ENCODE measurements around the gene EMSY. TPM values are rescaled to one million over a fixed set of nuclear protein-coding genes. Genes with fewer than 3 reads are reported as not detected.

Gene EMSY
- total and polyA plus RNA-seq, 10 donors = 3.8 to 81.8 (median 32.1) TPM

DNA sequence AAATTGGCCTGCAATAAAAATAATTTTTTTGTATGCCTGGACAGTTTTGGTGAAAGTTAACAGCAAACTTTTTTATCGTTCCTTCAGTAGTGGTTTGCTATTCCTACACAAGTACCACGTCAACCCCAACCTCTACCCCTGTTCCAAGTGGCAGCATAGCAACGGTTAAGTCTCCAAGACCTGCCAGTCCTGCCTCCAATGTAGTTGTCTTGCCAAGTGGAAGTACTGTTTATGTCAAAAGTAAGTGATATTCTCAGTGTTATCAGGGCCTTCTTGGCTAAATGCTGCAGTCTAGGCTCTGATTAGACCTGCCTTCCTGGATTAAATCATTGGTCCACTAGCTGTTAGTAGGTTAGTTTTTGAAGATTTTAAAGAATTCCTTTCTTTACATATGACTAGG, 15.0 kb downstream of the EMSY start:
- Histone ChIP-seq H3K27me3 (replicated peaks in 1 of 7) (no peaks in the 10 kb centered on the region), H3K27ac (no peak overlapping the region), H3K9me3 (no peaks in the 10 kb centered on the region), H3K36me3 (peaks cover 0 to 97% (median 30%) of the 10 kb centered on the region in 6 donors), H3K4me3 (no peak overlapping the region), H3K4me1 (peaks cover 0 to 5% (median 0%) of the 10 kb centered on the region in 6 donors)
- intact Hi-C loops (cut with DNase I; ENCODE audit: low total_unique reads) = no loop called here
- no peak for DNase-seq
- TF ChIP-seq POLR2AphosphoS5 (IDR thresholded peaks at IDR 0.05) = no peak
- TF ChIP-seq, protein P1, sequence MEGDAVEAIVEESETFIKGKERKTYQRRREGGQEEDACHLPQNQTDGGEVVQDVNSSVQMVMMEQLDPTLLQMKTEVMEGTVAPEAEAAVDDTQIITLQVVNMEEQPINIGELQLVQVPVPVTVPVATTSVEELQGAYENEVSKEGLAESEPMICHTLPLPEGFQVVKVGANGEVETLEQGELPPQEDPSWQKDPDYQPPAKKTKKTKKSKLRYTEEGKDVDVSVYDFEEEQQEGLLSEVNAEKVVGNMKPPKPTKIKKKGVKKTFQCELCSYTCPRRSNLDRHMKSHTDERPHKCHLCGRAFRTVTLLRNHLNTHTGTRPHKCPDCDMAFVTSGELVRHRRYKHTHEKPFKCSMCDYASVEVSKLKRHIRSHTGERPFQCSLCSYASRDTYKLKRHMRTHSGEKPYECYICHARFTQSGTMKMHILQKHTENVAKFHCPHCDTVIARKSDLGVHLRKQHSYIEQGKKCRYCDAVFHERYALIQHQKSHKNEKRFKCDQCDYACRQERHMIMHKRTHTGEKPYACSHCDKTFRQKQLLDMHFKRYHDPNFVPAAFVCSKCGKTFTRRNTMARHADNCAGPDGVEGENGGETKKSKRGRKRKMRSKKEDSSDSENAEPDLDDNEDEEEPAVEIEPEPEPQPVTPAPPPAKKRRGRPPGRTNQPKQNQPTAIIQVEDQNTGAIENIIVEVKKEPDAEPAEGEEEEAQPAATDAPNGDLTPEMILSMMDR (IDR thresholded peaks at IDR 0.05 in 8 of 11, conservative IDR thresholded peaks at IDR 0.05 in 3 of 11) = no peak
- TF ChIP-seq POLR2A (IDR thresholded peaks at IDR 0.05) = no peak
- WGBS, 5 donors = 88 to 96% (median 96%) methylated on average over 3 of the region's 3 CpGs

DNA sequence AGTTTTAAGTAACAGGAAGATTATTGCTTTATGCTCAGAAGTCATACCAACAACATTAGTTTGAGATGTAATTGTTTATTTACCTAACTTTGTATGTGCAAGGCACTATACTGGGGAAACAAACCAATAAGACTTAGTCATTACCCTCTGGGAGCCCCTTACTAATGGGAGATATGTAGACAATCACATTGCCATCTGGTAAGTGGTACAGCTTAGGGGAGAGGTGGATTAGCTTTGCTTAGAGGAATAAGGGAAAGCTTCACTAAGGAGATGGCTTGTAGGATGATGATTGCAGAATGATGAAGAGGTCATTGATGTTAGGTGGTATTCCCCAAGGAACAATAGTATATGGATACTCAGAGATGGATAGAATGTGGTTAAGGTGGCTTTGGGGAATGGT, 17.5 kb downstream of the EMSY start:
- peaks cover 0 to 5% (median 0%) of the 10 kb centered on the region in 6 donors for H3K4me1 ChIP-seq
- intact Hi-C loops (cut with DNase I; ENCODE audit: low total_unique reads) = no loop called here
- TF ChIP-seq, protein P1 (IDR thresholded peaks at IDR 0.05 in 8 of 11, conservative IDR thresholded peaks at IDR 0.05 in 3 of 11) = no peak
- TF ChIP-seq POLR2A (IDR thresholded peaks at IDR 0.05) (no peak), POLR2AphosphoS5 (IDR thresholded peaks at IDR 0.05) (no peak)
- no peaks in the 10 kb centered on the region for H3K9me3 ChIP-seq
- H3K27ac ChIP-seq = no peak overlapping the region
- H3K4me3 ChIP-seq = no peak overlapping the region
- no peak for DNase-seq
- peaks cover 0 to 97% (median 38%) of the 10 kb centered on the region in 6 donors for H3K36me3 ChIP-seq
- no peaks in the 10 kb centered on the region for H3K27me3 ChIP-seq (replicated peaks in 1 of 7)

DNA sequence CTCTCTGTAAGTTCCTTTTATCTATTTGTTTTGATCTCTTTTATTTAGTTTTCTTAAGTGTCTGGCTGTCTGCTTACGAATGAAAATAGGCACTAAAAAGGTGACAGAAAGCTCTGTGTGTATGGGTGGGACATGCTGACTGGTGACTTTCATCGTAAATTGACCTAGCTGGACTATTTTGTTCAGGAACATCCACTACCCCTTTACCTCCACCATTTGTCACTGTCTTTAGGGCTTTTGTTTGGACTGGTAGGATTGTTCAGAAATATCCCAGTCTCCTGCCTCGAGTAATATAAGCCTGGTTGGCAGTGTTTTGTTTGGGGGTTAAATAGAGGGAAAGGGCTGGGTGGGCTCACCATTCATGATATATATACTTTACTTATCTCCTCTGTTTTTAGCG, 20.9 kb downstream of the EMSY start:
- WGBS, 5 donors = 86 to 96% (median 91%) methylated on average over 4 of the region's 4 CpGs
- H3K9me3 ChIP-seq = no peaks in the 10 kb centered on the region
- TF ChIP-seq, protein P1 (IDR thresholded peaks at IDR 0.05 in 8 of 11, conservative IDR thresholded peaks at IDR 0.05 in 3 of 11) = no peak
- no peak for TF ChIP-seq POLR2A (IDR thresholded peaks at IDR 0.05)
- no peak for TF ChIP-seq POLR2AphosphoS5 (IDR thresholded peaks at IDR 0.05)
- intact Hi-C loops (cut with DNase I; ENCODE audit: low total_unique reads) = no loop called here
- H3K27me3 ChIP-seq (replicated peaks in 1 of 7) = no peaks in the 10 kb centered on the region
- DNase-seq = no peak
- H3K27ac ChIP-seq = no peak overlapping the region
- H3K4me3 ChIP-seq = no peak overlapping the region
- peaks cover 0 to 2% (median 0%) of the 10 kb centered on the region in 6 donors for H3K4me1 ChIP-seq
- H3K36me3 ChIP-seq = peaks cover 0 to 97% (median 29%) of the 10 kb centered on the region in 6 donors

DNA sequence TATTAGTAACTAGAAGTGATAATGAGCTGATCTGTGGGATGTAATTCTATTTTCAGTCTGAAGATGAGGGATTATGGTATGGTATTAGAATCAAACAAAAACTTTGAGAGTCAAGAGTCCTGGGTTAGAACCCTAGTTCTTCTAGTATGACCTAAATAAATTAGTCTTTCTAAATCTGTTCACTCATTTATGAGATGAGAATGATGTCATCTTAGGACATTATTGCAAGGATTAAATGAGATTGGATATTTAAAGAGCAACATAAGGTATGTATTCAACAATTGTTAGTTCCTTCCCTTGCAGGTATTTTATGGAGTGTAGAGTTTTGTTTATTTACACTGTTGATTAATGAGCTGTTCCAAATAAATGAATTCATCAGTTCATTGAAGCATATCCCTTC, 21.8 kb downstream of the EMSY start:
- intact Hi-C loops (cut with DNase I; ENCODE audit: low total_unique reads) = no loop called here
- DNase-seq = no peak

More for the DNA sequence above, 21.8 kb downstream of the EMSY start:
- peaks cover 0 to 97% (median 28%) of the 10 kb centered on the region in 6 donors for H3K36me3 ChIP-seq
- TF ChIP-seq, protein P1 (IDR thresholded peaks at IDR 0.05 in 8 of 11, conservative IDR thresholded peaks at IDR 0.05 in 3 of 11) = no peak
- H3K4me1 ChIP-seq = no peaks in the 10 kb centered on the region
- no peaks in the 10 kb centered on the region for H3K27me3 ChIP-seq (replicated peaks in 1 of 7)
- no peak overlapping the region for H3K4me3 ChIP-seq
- no peaks in the 10 kb centered on the region for H3K9me3 ChIP-seq
- H3K27ac ChIP-seq = no peak overlapping the region

Measured in spleen (tissue), 11 donors.